Psoas muscle (tissue), 8 donors: ENCODE results near the gene AP5Z1. TPM values are rescaled to one million over a fixed set of nuclear protein-coding genes. Genes with fewer than 3 reads are reported as not detected.

Experiments used
- ATAC-seq, 4 donors: fragments of 200-7000 bp; cut with Tn5 transposase; one replicate each; pipeline ENCODE4 v1.9.1; 2020; ENCODE audit warnings: moderate library complexity in 3 of 4, mild to moderate bottlenecking in 2 of 4
- DNase-seq, 2 donors: peaks; one replicate each; pipeline ENCODE4 v3.0.0-alpha.2; 2020
- H3K27ac ChIP-seq: fragments of 200-600 bp; one replicate; pipeline ENCODE4 v1.8.0; 2022
- H3K27me3 ChIP-seq, 3 donors: fragments of 200-600 bp in 1 of 3; one replicate each; pipeline versions ENCODE4 v1.6.1 to v1.8.0; 2013 to 2022; ENCODE audit warnings: low read length in 2 of 3, mild to moderate bottlenecking in 2 of 3, moderate library complexity in 1 of 3; ENCODE audit not compliant: insufficient read depth in 3 of 3
- H3K36me3 ChIP-seq, 2 donors: fragments of 200-600 bp in 1 of 2; one replicate each; pipeline versions ENCODE4 v1.6.1 to v1.8.0; 2013 to 2022; ENCODE audit warnings: low read depth in 1 of 2, mild to moderate bottlenecking in 1 of 2, moderate library complexity in 1 of 2; ENCODE audit not compliant: insufficient read depth in 1 of 2
- H3K4me1 ChIP-seq: fragments of 200-600 bp; one replicate; pipeline ENCODE4 v1.8.0; 2022
- H3K4me3 ChIP-seq: fragments of 200-600 bp; one replicate; pipeline ENCODE4 v1.8.0; 2022; ENCODE audit warnings: mild to moderate bottlenecking
- H3K9me3 ChIP-seq: fragments of 200-600 bp; one replicate; pipeline ENCODE4 v1.8.0; 2022
- CTCF ChIP-seq: fragments of 200-600 bp; IDR thresholded peaks from one replicate; pipeline ENCODE4 v1.8.0; 2022; ENCODE audit warnings: antibody characterized with exemption
- WGBS, 3 donors: extraction: QIAGEN DNeasy Blood & Tissue Kit; methylation state at CpG; one replicate each; pipeline versions ENCODE4 v1.1.6 to v1.1.7; 2013; 5-methylcytosine and 5-hydroxymethylcytosine counted together
- intact Hi-C, 2 donors: fragments of 100-400 bp; cut with DNase I; formaldehyde crosslinking; loops; one replicate each; pipeline versions ENCODE4 v1.11.0 to v1.14.2; 2022
- polyA plus RNA-seq, 3 donors: library from polyadenylated mRNA; stranded (reverse); fragments of 200-250 nt; gene quantifications; one replicate each; pipeline ENCODE4 v1.2.3, GENCODE V29; 2013
- total RNA-seq, 4 donors: library from RNA; stranded (reverse); fragmentation: NEBNext Ultra II Directional in 2 of 4; extraction: Animal tissue kit (Norgen Biotek cat#: 25700) in 2 of 4; gene quantifications; one replicate each; pipeline versions ENCODE4 v1.2.1 to v1.2.4, GENCODE V29; 2021 to 2023
- donor health status: healthy with polysubstance abuse.
- donor health status: DM: no; HTN: no; CAD: no; lungs with moderate emphysema.
- donor health status: Bipolar disorder and iron deficiency.
- donor health status: healthy.
- donor health status: DM: yes; HTN: yes; CAD: no.
- donor health status: DM: no; HTN: no; CAD: no.
- donor health status: DM: no; HTN: no; CAD: no.
- donor health status: DM: yes; HTN: yes; CAD: no.

The AP5Z1 gene
- total and polyA plus RNA-seq, 7 donors = 6.6 to 20.1 (median 12.1) TPM

- 69 to 86% (median 78%) methylated on average over 24 to 32 of the region's 32 CpGs for WGBS, 3 donors
- Histone ChIP-seq H3K27me3 (peaks cover 0 to 16% (median 3%) of the 10 kb centered on the region in 3 donors), H3K9me3 (no peaks in the 10 kb centered on the region), H3K4me3 (no peak overlapping the region), H3K36me3 (no peaks in the 10 kb centered on the region), H3K27ac (no peak overlapping the region), H3K4me1 (no peaks in the 10 kb centered on the region)
- ATAC-seq (no peak), DNase-seq (peak in 1 of 2 donors; percentile 36)
- TF ChIP-seq CTCF = no peak
- intact Hi-C loops = no loop called here
These were observed 42.8 kb downstream of the AP5Z1 start for GRCh38 chr7:4818000-4818794.

- 61 to 65% (median 61%) methylated on average over 39 of the region's 39 CpGs for WGBS, 3 donors
- DNase-seq (peak; percentile 44 to 62), ATAC-seq (peak in 1 of 4 donors; percentile 41)
- no peaks in the 10 kb centered on the region for H3K9me3 ChIP-seq
- H3K27ac ChIP-seq = peak overlapping the region; percentile 30
- H3K4me3 ChIP-seq = no peak overlapping the region
- no peaks in the 10 kb centered on the region for H3K4me1 ChIP-seq
- H3K27me3 ChIP-seq = peaks cover 0 to 16% (median 3%) of the 10 kb centered on the region in 3 donors
- H3K36me3 ChIP-seq = no peaks in the 10 kb centered on the region
- TF ChIP-seq CTCF = no peak
- intact Hi-C loops = no loop called here
These were observed 44.4 kb downstream of the AP5Z1 start for GRCh38 chr7:4819560-4820404.

GRCh38 chr7:4820405-4820966, 45.1 kb downstream of the AP5Z1 start:
- H3K27ac ChIP-seq = peak overlapping the region; percentile 30
- intact Hi-C loops = no loop called here
- H3K36me3 ChIP-seq = no peaks in the 10 kb centered on the region
- ATAC-seq (no peak), DNase-seq (peak; percentile 21 to 53)
- peaks cover 0 to 16% (median 3%) of the 10 kb centered on the region in 3 donors for H3K27me3 ChIP-seq
- no peaks in the 10 kb centered on the region for H3K9me3 ChIP-seq
- 69 to 74% (median 73%) methylated on average over 13 to 19 of the region's 19 CpGs for WGBS, 3 donors
- no peaks in the 10 kb centered on the region for H3K4me1 ChIP-seq
- no peak for TF ChIP-seq CTCF
- no peak overlapping the region for H3K4me3 ChIP-seq

- H3K36me3 ChIP-seq = no peaks in the 10 kb centered on the region
- ATAC-seq (no peak), DNase-seq (peak; percentile 19 to 51)
- no peak overlapping the region for H3K4me3 ChIP-seq
- H3K9me3 ChIP-seq = no peaks in the 10 kb centered on the region
- no peak overlapping the region for H3K27ac ChIP-seq
- whole genome bisulfite sequencing, 3 donors = 66 to 74% (median 73%) methylated on average over 20 of the region's 20 CpGs
- no peaks in the 10 kb centered on the region for H3K4me1 ChIP-seq
- H3K27me3 ChIP-seq = peaks cover 0 to 16% (median 0%) of the 10 kb centered on the region in 3 donors
- intact Hi-C loops = no loop called here
- TF ChIP-seq CTCF = no peak
These were observed 45.6 kb downstream of the AP5Z1 start for GRCh38 chr7:4820967-4821471.
